H9 (cell line): Measurements from ENCODE around the gene MAPK8IP1. TPM values are rescaled to one million over a fixed set of nuclear protein-coding genes. Genes with fewer than 3 reads are reported as not detected.

Experiments
- DNase-seq: peaks from one replicate; pipeline ENCODE4 v3.0.0-alpha.2; 2017
- H2AFZ ChIP-seq: one replicate; pipeline ENCODE4 v1.6.1; 2013; ENCODE audit warnings: mild to moderate bottlenecking, low read length, control low read depth, moderate library complexity
- H2AK5ac ChIP-seq: 2 replicates; pipeline ENCODE4 v1.6.1; 2013; ENCODE audit warnings: low read length, control low read depth, mixed read lengths; ENCODE audit not compliant: insufficient read length
- H2BK120ac ChIP-seq: one replicate; pipeline ENCODE4 v1.6.1; 2013; ENCODE audit warnings: low read depth, mild to moderate bottlenecking, low read length, control low read depth, inconsistent platforms; ENCODE audit not compliant: poor library complexity, severe bottlenecking
- H2BK12ac ChIP-seq: 2 replicates; pipeline ENCODE4 v1.6.1; 2013; ENCODE audit warnings: low read length, control low read depth, mixed read lengths, low read depth; ENCODE audit not compliant: insufficient read length
- H2BK15ac ChIP-seq: 2 replicates; pipeline ENCODE4 v1.6.1; 2013; ENCODE audit warnings: low read depth, low read length, control low read depth
- H2BK20ac ChIP-seq: one replicate; pipeline ENCODE4 v1.6.1; 2013; ENCODE audit warnings: low read depth, mild to moderate bottlenecking, low read length, control low read depth, inconsistent platforms; ENCODE audit not compliant: poor library complexity, severe bottlenecking
- H2BK5ac ChIP-seq: 2 replicates; pipeline ENCODE4 v1.6.1; 2013; ENCODE audit warnings: low read length, control low read depth, mixed read lengths; ENCODE audit not compliant: insufficient read length
- H3K14ac ChIP-seq: 2 replicates; pipeline ENCODE4 v1.6.1; 2013; ENCODE audit warnings: low read length, control low read depth; ENCODE audit not compliant: insufficient read depth
- H3K18ac ChIP-seq: 2 replicates; pipeline ENCODE4 v1.6.1; 2013; ENCODE audit warnings: low read depth, mild to moderate bottlenecking, mixed read lengths, low read length, control low read depth; ENCODE audit not compliant: insufficient read length
- H3K23ac ChIP-seq: 2 replicates; pipeline ENCODE4 v1.6.1; 2013; ENCODE audit warnings: low read length, control low read depth, mixed read lengths, low read depth; ENCODE audit not compliant: insufficient read length
- H3K23me2 ChIP-seq: 2 replicates; pipeline ENCODE4 v1.6.1; 2013; ENCODE audit warnings: low read depth, mild to moderate bottlenecking, mixed read lengths, low read length, control low read depth; ENCODE audit not compliant: insufficient read length, poor library complexity, severe bottlenecking
- H3K27ac ChIP-seq: 2 replicates; pipeline ENCODE4 v1.5.1; 2013; ENCODE audit warnings: low read length, control low read depth, mixed read lengths, low read depth; ENCODE audit not compliant: insufficient read length
- H3K27me3 ChIP-seq: 2 replicates; pipeline ENCODE4 v1.6.1; 2013; ENCODE audit warnings: low read length, control low read depth, inconsistent platforms; ENCODE audit not compliant: insufficient read depth
- H3K4ac ChIP-seq: 2 replicates; pipeline ENCODE4 v1.6.1; 2013; ENCODE audit warnings: low read depth, mild to moderate bottlenecking, control low read depth, inconsistent platforms, low read length, moderate library complexity
- H3K4me1 ChIP-seq: 2 replicates; pipeline ENCODE4 v1.6.1; 2013; ENCODE audit warnings: low read length, control low read depth, inconsistent platforms; ENCODE audit not compliant: insufficient read depth
- H3K4me2 ChIP-seq: 2 replicates; pipeline ENCODE4 v1.6.1; 2013; ENCODE audit warnings: low read length, control low read depth, mixed read lengths; ENCODE audit not compliant: insufficient read length, insufficient read depth
- H3K56ac ChIP-seq: 2 replicates; pipeline ENCODE4 v1.6.1; 2013; ENCODE audit warnings: low read depth, mild to moderate bottlenecking, mixed read lengths, low read length, control low read depth; ENCODE audit not compliant: insufficient read length
- H3K79me1 ChIP-seq: 2 replicates; pipeline ENCODE4 v1.6.1; 2013; ENCODE audit warnings: low read depth, mild to moderate bottlenecking, moderate library complexity, low read length, control low read depth, inconsistent platforms; ENCODE audit not compliant: insufficient read depth, poor library complexity, severe bottlenecking
- H3K79me2 ChIP-seq: 2 replicates; pipeline ENCODE4 v1.6.1; 2013; ENCODE audit warnings: low read length, control low read depth, inconsistent platforms; ENCODE audit not compliant: insufficient read depth
- H3K9ac ChIP-seq: 2 replicates; pipeline ENCODE4 v1.6.1; 2013; ENCODE audit warnings: low read length, control low read depth, mixed read lengths; ENCODE audit not compliant: insufficient read length; ENCODE audit errors: extremely low read depth
- H3K9me3 ChIP-seq: one replicate; pipeline ENCODE4 v1.6.1; 2013; ENCODE audit warnings: low read depth, low read length, inconsistent platforms; ENCODE audit not compliant: control insufficient read depth
- H3T11ph ChIP-seq: one replicate; pipeline ENCODE4 v1.6.1; 2013; ENCODE audit warnings: mild to moderate bottlenecking, low read length, control low read depth, inconsistent platforms
- H4K20me1 ChIP-seq: one replicate; pipeline ENCODE4 v1.6.1; 2013; ENCODE audit not compliant: control insufficient read depth, insufficient read length, insufficient read depth
- H4K5ac ChIP-seq: 2 replicates; pipeline ENCODE4 v1.6.1; 2013; ENCODE audit warnings: low read depth, mild to moderate bottlenecking, mixed read lengths, low read length, control low read depth; ENCODE audit not compliant: insufficient read length
- H4K8ac ChIP-seq: replicated peaks from 2 replicates; pipeline ENCODE4 v1.6.1; 2013; ENCODE audit warnings: low read length, control low read depth, mixed read lengths, low read depth; ENCODE audit not compliant: insufficient read length
- H4K91ac ChIP-seq: 2 replicates; pipeline ENCODE4 v1.6.1; 2013; ENCODE audit warnings: low read depth, mild to moderate bottlenecking, moderate library complexity, mixed read lengths, low read length, control low read depth; ENCODE audit not compliant: insufficient read length
- H3K27ac Mint-ChIP-seq, 3 experiments: 2 replicates in 2 of 3; 3 replicates in 1 of 3; pipeline ENCODE4 v1.8.0; 2020 to 2021; ENCODE audit warnings: mixed read lengths in 3 of 3, mild to moderate bottlenecking in 1 of 3, moderate library complexity in 1 of 3
- H3K27me3 Mint-ChIP-seq: 2 replicates; pipeline ENCODE4 v1.8.0; 2021; ENCODE audit warnings: low read depth, mild to moderate bottlenecking, moderate library complexity, mixed read lengths
- H3K36me3 Mint-ChIP-seq, 3 experiments: 2 replicates in 2 of 3; 3 replicates in 1 of 3; pipeline ENCODE4 v1.8.0; 2020 to 2021; ENCODE audit warnings: low read depth in 3 of 3, mixed read lengths in 3 of 3; ENCODE audit not compliant: insufficient read depth in 1 of 3
- H3K4me1 Mint-ChIP-seq, 2 experiments: 2 replicates each; pipeline ENCODE4 v1.8.0; 2020; ENCODE audit warnings: mixed read lengths in 2 of 2
- H3K4me3 Mint-ChIP-seq, 2 experiments: 2 replicates in 1 of 2; 3 replicates in 1 of 2; pipeline ENCODE4 v1.8.0; 2020 to 2021; ENCODE audit warnings: mild to moderate bottlenecking in 2 of 2, mixed read lengths in 2 of 2, moderate library complexity in 1 of 2
- H3K9me3 Mint-ChIP-seq, 2 experiments: 2 replicates in 1 of 2; 3 replicates in 1 of 2; pipeline ENCODE4 v1.8.0; 2020; ENCODE audit warnings: mild to moderate bottlenecking in 2 of 2, mixed read lengths in 2 of 2, moderate library complexity in 1 of 2
- WGBS: extraction: QIAGEN DNeasy Blood & Tissue Kit; methylation state at CpG from one replicate; pipeline ENCODE4 v1.1.7; 2013; ENCODE audit warnings: missing lambda C conversion rate, low lambda C conversion rate, mixed read lengths; ENCODE audit not compliant: insufficient read length; ENCODE audit errors: extremely low coverage; 5-methylcytosine and 5-hydroxymethylcytosine counted together
- total RNA-seq: library from RNA; stranded (reverse); gene quantifications from 2 replicates; pipeline ENCODE4 v1.2.1, GENCODE V29; 2021
- TF ChIP-seq, protein P1 (sequence below): fragments of 200-600 bp; sonication (generic); conservative IDR thresholded peaks from 3 replicates; pipeline ENCODE4 v1.8.0; 2021; ENCODE audit warnings: antibody characterized with exemption, mild to moderate bottlenecking

Gene MAPK8IP1
- total RNA-seq, 1 experiment from 2014 or later, result 30.2 TPM

DNA sequence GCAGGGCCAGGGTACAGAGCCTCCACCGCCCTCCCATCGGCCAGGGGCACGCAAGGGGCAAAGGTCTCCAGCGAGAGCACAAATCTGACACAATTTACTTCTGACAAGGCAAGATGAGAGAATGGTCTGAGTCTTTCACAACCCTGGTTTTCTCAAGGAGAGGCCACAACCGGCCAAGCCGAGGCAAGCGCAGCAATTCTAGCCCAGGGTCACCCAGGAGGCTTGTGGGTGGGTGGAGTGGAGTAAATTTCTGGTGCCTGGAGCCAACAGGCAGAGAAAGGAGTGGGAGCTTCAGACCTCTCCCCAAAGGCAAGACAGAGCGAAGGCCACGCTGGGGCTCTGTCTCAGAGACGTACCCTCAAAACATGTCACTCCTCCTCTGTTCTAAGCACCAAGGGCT lies 46.3 kb downstream of the MAPK8IP1 start:
- Histone ChIP-seq H2BK5ac (no peak overlapping the region), H3K23me2 (no peaks in the 10 kb centered on the region), H3K9ac (no peak overlapping the region), H2AFZ (no peak overlapping the region), H3K23ac (no peak overlapping the region), H3K9me3 (no peaks in the 10 kb centered on the region), H4K8ac (no peak overlapping the region), H2BK15ac (no peak overlapping the region), H2BK120ac (no peak overlapping the region), H3K4me2 (no peak overlapping the region), H2AK5ac (no peak overlapping the region), H3K56ac (no peak overlapping the region), H4K91ac (no peak overlapping the region), H2BK20ac (no peak overlapping the region), H3K27ac (no peak overlapping the region), H4K20me1 (no peaks in the 10 kb centered on the region), H3K79me2 (no peaks in the 10 kb centered on the region), H3K18ac (no peak overlapping the region), H3K27me3 (no peaks in the 10 kb centered on the region), H3K4ac (no peak overlapping the region), H3K14ac (no peak overlapping the region; the same call in 1 of the 2 replicates), H3K4me1 (no peaks in the 10 kb centered on the region), H4K5ac (no peak overlapping the region), H3K79me1 (no peaks in the 10 kb centered on the region), H3T11ph (no peak overlapping the region), H2BK12ac (no peak overlapping the region)
- no peak overlapping the region for H3K4me3 Mint-ChIP-seq
- H3K27me3 Mint-ChIP-seq, result no peaks in the 10 kb centered on the region
- H3K4me1 Mint-ChIP-seq, result peaks cover 5 to 12% of the 10 kb centered on the region in 2 experiments; a peak in 3 of 4 replicates
- no peak for DNase-seq
- H3K9me3 Mint-ChIP-seq, result no peaks in the 10 kb centered on the region
- H3K27ac Mint-ChIP-seq, result peak overlapping the region in 2 of 3 experiments; percentile 56 to 86; a peak in 4 of 7 replicates
- no CpG with 5 or more reads among the region's 10 CpGs for WGBS
- TF ChIP-seq, protein P1, sequence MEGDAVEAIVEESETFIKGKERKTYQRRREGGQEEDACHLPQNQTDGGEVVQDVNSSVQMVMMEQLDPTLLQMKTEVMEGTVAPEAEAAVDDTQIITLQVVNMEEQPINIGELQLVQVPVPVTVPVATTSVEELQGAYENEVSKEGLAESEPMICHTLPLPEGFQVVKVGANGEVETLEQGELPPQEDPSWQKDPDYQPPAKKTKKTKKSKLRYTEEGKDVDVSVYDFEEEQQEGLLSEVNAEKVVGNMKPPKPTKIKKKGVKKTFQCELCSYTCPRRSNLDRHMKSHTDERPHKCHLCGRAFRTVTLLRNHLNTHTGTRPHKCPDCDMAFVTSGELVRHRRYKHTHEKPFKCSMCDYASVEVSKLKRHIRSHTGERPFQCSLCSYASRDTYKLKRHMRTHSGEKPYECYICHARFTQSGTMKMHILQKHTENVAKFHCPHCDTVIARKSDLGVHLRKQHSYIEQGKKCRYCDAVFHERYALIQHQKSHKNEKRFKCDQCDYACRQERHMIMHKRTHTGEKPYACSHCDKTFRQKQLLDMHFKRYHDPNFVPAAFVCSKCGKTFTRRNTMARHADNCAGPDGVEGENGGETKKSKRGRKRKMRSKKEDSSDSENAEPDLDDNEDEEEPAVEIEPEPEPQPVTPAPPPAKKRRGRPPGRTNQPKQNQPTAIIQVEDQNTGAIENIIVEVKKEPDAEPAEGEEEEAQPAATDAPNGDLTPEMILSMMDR, result no peak
- H3K36me3 Mint-ChIP-seq, result peaks cover 5 to 62% (median 60%) of the 10 kb centered on the region in 3 experiments
